ENCODE measurements around the gene IGF2BP1. TPM values are rescaled to one million over a fixed set of nuclear protein-coding genes. Genes with fewer than 3 reads are reported as not detected.

Gene IGF2BP1
- total RNA-seq, 1 donor from 2014 or later: 260 TPM

- FAIRE-seq (no peak), DNase-seq (ENCODE audit: low read depth) (no peak)
- no peaks in the 10 kb centered on the region for H3K36me3 ChIP-seq (ENCODE audit: insufficient read depth, low read length)
- peak overlapping the region; percentile 63 for H2AFZ ChIP-seq (ENCODE audit: low read depth, low read length)
- H3K27me3 ChIP-seq (ENCODE audit: insufficient read depth, low read length): peaks cover 31% of the 10 kb centered on the region
- H3K4me1 ChIP-seq (ENCODE audit: insufficient read depth, low read length): peaks cover 9% of the 10 kb centered on the region
- H3K4me2 ChIP-seq (ENCODE audit: low read length): peak overlapping the region; percentile 99
- H3K36me3 Mint-ChIP-seq (ENCODE audit: low read depth, unreplicated experiment): peaks cover 13% of the 10 kb centered on the region
- H4K20me1 ChIP-seq (ENCODE audit: insufficient read depth, low read length): no peaks in the 10 kb centered on the region
- peaks cover 19% of the 10 kb centered on the region for H3K4me1 Mint-ChIP-seq (ENCODE audit: low read depth, unreplicated experiment)
- peak overlapping the region; percentile 88 for H3K27ac ChIP-seq (ENCODE audit: low read depth, low read length)
- H3K27ac Mint-ChIP-seq (ENCODE audit: unreplicated experiment): peak overlapping the region; percentile 95
- peak overlapping the region; percentile 90 for H3K4me3 ChIP-seq (ENCODE audit: insufficient read depth, low read depth, low read length)
- TF ChIP-seq EZH2 (IDR thresholded peaks at IDR 0.05; ENCODE audit: insufficient read depth, low read length): no peak
- TF ChIP-seq, protein P1, sequence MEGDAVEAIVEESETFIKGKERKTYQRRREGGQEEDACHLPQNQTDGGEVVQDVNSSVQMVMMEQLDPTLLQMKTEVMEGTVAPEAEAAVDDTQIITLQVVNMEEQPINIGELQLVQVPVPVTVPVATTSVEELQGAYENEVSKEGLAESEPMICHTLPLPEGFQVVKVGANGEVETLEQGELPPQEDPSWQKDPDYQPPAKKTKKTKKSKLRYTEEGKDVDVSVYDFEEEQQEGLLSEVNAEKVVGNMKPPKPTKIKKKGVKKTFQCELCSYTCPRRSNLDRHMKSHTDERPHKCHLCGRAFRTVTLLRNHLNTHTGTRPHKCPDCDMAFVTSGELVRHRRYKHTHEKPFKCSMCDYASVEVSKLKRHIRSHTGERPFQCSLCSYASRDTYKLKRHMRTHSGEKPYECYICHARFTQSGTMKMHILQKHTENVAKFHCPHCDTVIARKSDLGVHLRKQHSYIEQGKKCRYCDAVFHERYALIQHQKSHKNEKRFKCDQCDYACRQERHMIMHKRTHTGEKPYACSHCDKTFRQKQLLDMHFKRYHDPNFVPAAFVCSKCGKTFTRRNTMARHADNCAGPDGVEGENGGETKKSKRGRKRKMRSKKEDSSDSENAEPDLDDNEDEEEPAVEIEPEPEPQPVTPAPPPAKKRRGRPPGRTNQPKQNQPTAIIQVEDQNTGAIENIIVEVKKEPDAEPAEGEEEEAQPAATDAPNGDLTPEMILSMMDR (IDR thresholded peaks at IDR 0.05; ENCODE audit: insufficient read depth, low read depth, low read length): no peak
- H3K27me3 Mint-ChIP-seq (ENCODE audit: low read depth, unreplicated experiment): no peaks in the 10 kb centered on the region
- H3K9ac ChIP-seq (ENCODE audit: low read length): peak overlapping the region; percentile 96
- peaks cover 44% of the 10 kb centered on the region for H3K79me2 ChIP-seq (ENCODE audit: insufficient read depth, low read length)
- H3K9me3 Mint-ChIP-seq (ENCODE audit: unreplicated experiment): peaks cover 1% of the 10 kb centered on the region
- H3K4me3 Mint-ChIP-seq (ENCODE audit: unreplicated experiment): peak overlapping the region; percentile 93
- H3K9me3 ChIP-seq (ENCODE audit: insufficient read depth, low read depth, low read length): no peaks in the 10 kb centered on the region
Observed at GRCh38 chr17:48996722-48997102, 473 bp upstream of the IGF2BP1 start.

- Histone ChIP-seq H3K27ac (ENCODE audit: low read depth, low read length) (peak overlapping the region; percentile 88), H3K4me1 (ENCODE audit: insufficient read depth, low read length) (peaks cover 14% of the 10 kb centered on the region), H3K27me3 (ENCODE audit: insufficient read depth, low read length) (peaks cover 19% of the 10 kb centered on the region), H3K79me2 (ENCODE audit: insufficient read depth, low read length) (peaks cover 57% of the 10 kb centered on the region), H4K20me1 (ENCODE audit: insufficient read depth, low read length) (no peaks in the 10 kb centered on the region), H3K9me3 (ENCODE audit: insufficient read depth, low read depth, low read length) (no peaks in the 10 kb centered on the region), H3K9ac (ENCODE audit: low read length) (peak overlapping the region; percentile 96), H3K36me3 (ENCODE audit: insufficient read depth, low read length) (no peaks in the 10 kb centered on the region), H2AFZ (ENCODE audit: low read depth, low read length) (peak overlapping the region; percentile 68), H3K4me3 (ENCODE audit: insufficient read depth, low read depth, low read length) (peak overlapping the region; percentile 90), H3K4me2 (ENCODE audit: low read length) (peak overlapping the region; percentile 99)
- FAIRE-seq: no peak
- peaks cover 13% of the 10 kb centered on the region for H3K4me1 Mint-ChIP-seq (ENCODE audit: low read depth, unreplicated experiment)
- H3K27me3 Mint-ChIP-seq (ENCODE audit: low read depth, unreplicated experiment): no peaks in the 10 kb centered on the region
- peak overlapping the region; percentile 85 for H3K27ac Mint-ChIP-seq (ENCODE audit: unreplicated experiment)
- H3K4me3 Mint-ChIP-seq (ENCODE audit: unreplicated experiment): peak overlapping the region; percentile 93
- TF ChIP-seq, protein P1 (IDR thresholded peaks at IDR 0.05; ENCODE audit: insufficient read depth, low read depth, low read length): no peak
- no peak for DNase-seq (ENCODE audit: low read depth)
- peaks cover 1% of the 10 kb centered on the region for H3K9me3 Mint-ChIP-seq (ENCODE audit: unreplicated experiment)
- peaks cover 13% of the 10 kb centered on the region for H3K36me3 Mint-ChIP-seq (ENCODE audit: low read depth, unreplicated experiment)
Observed at GRCh38 chr17:48997827-48998586, 822 bp downstream of the IGF2BP1 start.

Data from astrocyte (in vitro differentiated cells and primary cell).